ENCODE results near the gene CSPG4.

The CSPG4 gene

DNA sequence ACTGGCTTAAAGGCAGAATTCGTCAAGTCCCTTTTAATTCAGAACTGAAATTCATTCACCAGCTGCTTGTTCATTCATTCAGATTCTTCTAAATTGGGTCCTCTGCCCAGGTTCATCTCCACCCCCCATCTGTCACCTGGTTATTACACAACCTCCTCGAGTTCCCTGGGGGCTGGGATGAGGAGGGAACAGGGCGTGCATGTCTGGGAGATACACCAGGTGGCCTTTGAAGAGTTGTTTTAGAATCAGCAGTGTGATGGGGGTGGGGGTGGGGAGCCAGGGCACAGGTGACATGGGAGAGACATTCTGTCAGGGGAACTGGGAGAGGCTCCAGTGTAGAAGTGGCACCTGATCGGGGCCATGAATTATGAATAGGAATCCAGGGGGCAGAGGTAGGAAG lies 56.7 kb downstream of the CSPG4 start:
- no peaks in the 10 kb centered on the region for H3K4me1 ChIP-seq (ENCODE audit: insufficient read depth, low read length, severe bottlenecking)
- H3K79me2 ChIP-seq (ENCODE audit: insufficient read depth, low read length) = no peaks in the 10 kb centered on the region
- H3K36me3 ChIP-seq (ENCODE audit: insufficient read depth, low read length) = no peaks in the 10 kb centered on the region

DNA sequence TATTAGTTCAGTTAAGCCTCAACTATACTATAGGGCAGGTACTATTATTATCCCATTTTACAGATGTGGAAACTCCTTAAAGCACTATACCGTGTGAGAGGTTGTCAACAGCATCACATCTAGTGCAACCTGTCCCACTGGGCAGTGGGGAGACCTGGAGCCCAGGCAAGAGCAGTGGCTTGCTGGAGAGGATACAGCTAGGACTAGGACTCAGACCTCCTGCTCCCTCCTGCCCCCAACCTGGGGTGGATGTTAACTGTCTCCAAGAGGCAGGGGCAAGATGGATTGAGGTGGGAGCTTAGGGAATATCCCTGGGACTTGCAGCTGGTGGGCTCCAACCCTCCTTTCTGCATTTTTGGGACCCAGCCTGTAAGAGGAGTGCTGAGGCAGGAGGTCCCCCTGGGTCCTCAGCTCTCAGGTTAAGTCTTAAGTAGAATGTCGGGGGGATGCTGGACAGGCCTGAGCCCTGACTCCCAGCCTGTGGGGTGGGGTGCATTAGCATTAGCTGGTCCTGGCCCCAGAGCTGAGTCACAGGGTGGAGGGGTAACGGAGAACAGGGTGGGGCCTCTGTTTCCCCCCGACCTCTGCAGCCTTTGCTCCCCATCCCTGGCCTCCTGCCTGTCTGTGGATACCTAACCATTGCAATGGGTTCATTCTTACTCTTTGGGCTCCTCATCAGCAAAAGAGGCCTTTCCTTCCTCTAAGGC lies 58.3 kb downstream of the CSPG4 start:
- H3K9me2 ChIP-seq (ENCODE audit: low read depth, low read length) = no peaks in the 10 kb centered on the region
- no peaks in the 10 kb centered on the region for H3K36me3 ChIP-seq (ENCODE audit: insufficient read depth, low read length)
- no peaks in the 10 kb centered on the region for H3K79me2 ChIP-seq (ENCODE audit: insufficient read depth, low read length)
- no peak for TF ChIP-seq CTCF (IDR thresholded peaks at IDR 0.05; ENCODE audit: low read length)
- TF ChIP-seq EZH2 (IDR thresholded peaks at IDR 0.05; ENCODE audit: borderline replicate concordance, low read length) = no peak
- no peak overlapping the region for H3K27ac ChIP-seq (ENCODE audit: low read depth, low read length, poor library complexity, severe bottlenecking)
- H4K20me1 ChIP-seq (ENCODE audit: insufficient read depth, low read length) = no peaks in the 10 kb centered on the region
- peaks cover 6% of the 10 kb centered on the region; the same call in 1 of the 2 replicates for H3K27me3 ChIP-seq (ENCODE audit: insufficient read depth, low read length)
- no peak overlapping the region for H2AFZ ChIP-seq (ENCODE audit: low read length)
- no peak overlapping the region for H3K9ac ChIP-seq (ENCODE audit: low read length)
- H3K4me2 ChIP-seq (ENCODE audit: low read length) = no peak overlapping the region
- no peaks in the 10 kb centered on the region for H3K9me3 ChIP-seq (ENCODE audit: low read length)
- no peaks in the 10 kb centered on the region for H3F3A ChIP-seq (ENCODE audit: insufficient read depth, low read length)
- H3K4me3 ChIP-seq (ENCODE audit: low read depth, low read length, poor library complexity, severe bottlenecking) = no peak overlapping the region
- no peaks in the 10 kb centered on the region for H3K4me1 ChIP-seq (ENCODE audit: insufficient read depth, low read length, severe bottlenecking)

More for the DNA sequence above, 56.7 kb downstream of the CSPG4 start:
- Histone ChIP-seq H3K9me3 (ENCODE audit: low read length) (no peaks in the 10 kb centered on the region), H3K9me2 (ENCODE audit: low read depth, low read length) (no peaks in the 10 kb centered on the region), H3F3A (ENCODE audit: insufficient read depth, low read length) (no peaks in the 10 kb centered on the region), H3K4me2 (ENCODE audit: low read length) (no peak overlapping the region), H4K20me1 (ENCODE audit: insufficient read depth, low read length) (no peaks in the 10 kb centered on the region), H3K4me3 (ENCODE audit: low read depth, low read length, poor library complexity, severe bottlenecking) (no peak overlapping the region), H3K27me3 (ENCODE audit: insufficient read depth, low read length) (peaks cover 9% of the 10 kb centered on the region; the same call in 1 of the 2 replicates), H3K9ac (ENCODE audit: low read length) (no peak overlapping the region), H2AFZ (ENCODE audit: low read length) (no peak overlapping the region), H3K27ac (ENCODE audit: low read depth, low read length, poor library complexity, severe bottlenecking) (no peak overlapping the region)
- TF ChIP-seq CTCF (IDR thresholded peaks at IDR 0.05; ENCODE audit: low read length) (no peak), EZH2 (IDR thresholded peaks at IDR 0.05; ENCODE audit: borderline replicate concordance, low read length) (no peak)

DNA sequence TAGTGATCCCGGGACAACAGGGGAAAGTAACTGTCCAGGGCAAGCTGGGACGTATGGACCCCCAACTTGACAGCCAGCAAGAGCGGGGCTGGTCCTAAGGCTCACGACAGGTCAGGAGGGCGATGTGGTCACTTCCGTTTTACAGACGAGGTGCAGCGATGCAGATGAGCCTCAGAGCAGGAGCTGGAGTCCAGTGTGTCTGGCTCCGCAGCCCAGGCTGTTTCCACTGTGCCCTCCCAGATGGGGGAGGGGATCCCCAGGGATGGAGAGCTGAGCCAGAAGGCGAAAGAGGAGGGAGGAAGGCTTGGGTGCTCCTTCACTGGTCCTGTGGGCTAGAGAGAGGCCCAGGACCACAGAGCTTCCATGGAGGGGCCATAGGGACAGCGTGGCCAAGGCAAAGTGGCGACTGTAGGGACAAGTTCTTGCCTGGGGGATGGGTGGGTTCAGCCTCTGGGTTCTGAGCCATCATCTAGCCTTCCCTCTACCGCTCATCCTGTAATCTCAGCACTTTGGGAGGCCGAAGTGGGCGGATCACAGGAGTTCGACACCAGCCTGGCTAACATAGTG lies 59.2 kb downstream of the CSPG4 start:
- Histone ChIP-seq H3K4me3 (ENCODE audit: low read depth, low read length, poor library complexity, severe bottlenecking) (no peak overlapping the region), H3K9me3 (ENCODE audit: low read length) (no peaks in the 10 kb centered on the region), H3K4me1 (ENCODE audit: insufficient read depth, low read length, severe bottlenecking) (no peaks in the 10 kb centered on the region), H3F3A (ENCODE audit: insufficient read depth, low read length) (no peaks in the 10 kb centered on the region), H3K27me3 (ENCODE audit: insufficient read depth, low read length) (peaks cover 6% of the 10 kb centered on the region; the same call in 1 of the 2 replicates), H3K79me2 (ENCODE audit: insufficient read depth, low read length) (no peaks in the 10 kb centered on the region), H3K36me3 (ENCODE audit: insufficient read depth, low read length) (no peaks in the 10 kb centered on the region), H3K4me2 (ENCODE audit: low read length) (no peak overlapping the region), H3K27ac (ENCODE audit: low read depth, low read length, poor library complexity, severe bottlenecking) (no peak overlapping the region), H3K9ac (ENCODE audit: low read length) (no peak overlapping the region), H3K9me2 (ENCODE audit: low read depth, low read length) (no peaks in the 10 kb centered on the region), H4K20me1 (ENCODE audit: insufficient read depth, low read length) (no peaks in the 10 kb centered on the region), H2AFZ (ENCODE audit: low read length) (no peak overlapping the region)
- TF ChIP-seq EZH2 (IDR thresholded peaks at IDR 0.05; ENCODE audit: borderline replicate concordance, low read length) (no peak), CTCF (IDR thresholded peaks at IDR 0.05; ENCODE audit: low read length) (no peak)

All from OCI-LY1 (cell line).